Fibroblast of skin of left quadriceps (primary cell): ENCODE data around the gene RDH5.
"Not testable (repeated sequence)": the region's sequence is repeated elsewhere in the genome, so short reads cannot be mapped to it uniquely, and the experiment has no call there.

Experiments
- DNase-seq, 2 experiments: peaks; one replicate each; pipeline ENCODE4 v3.0.0-alpha.2; 2013; ENCODE audit warnings: low read depth in 2 of 2

The RDH5 gene

DNA sequence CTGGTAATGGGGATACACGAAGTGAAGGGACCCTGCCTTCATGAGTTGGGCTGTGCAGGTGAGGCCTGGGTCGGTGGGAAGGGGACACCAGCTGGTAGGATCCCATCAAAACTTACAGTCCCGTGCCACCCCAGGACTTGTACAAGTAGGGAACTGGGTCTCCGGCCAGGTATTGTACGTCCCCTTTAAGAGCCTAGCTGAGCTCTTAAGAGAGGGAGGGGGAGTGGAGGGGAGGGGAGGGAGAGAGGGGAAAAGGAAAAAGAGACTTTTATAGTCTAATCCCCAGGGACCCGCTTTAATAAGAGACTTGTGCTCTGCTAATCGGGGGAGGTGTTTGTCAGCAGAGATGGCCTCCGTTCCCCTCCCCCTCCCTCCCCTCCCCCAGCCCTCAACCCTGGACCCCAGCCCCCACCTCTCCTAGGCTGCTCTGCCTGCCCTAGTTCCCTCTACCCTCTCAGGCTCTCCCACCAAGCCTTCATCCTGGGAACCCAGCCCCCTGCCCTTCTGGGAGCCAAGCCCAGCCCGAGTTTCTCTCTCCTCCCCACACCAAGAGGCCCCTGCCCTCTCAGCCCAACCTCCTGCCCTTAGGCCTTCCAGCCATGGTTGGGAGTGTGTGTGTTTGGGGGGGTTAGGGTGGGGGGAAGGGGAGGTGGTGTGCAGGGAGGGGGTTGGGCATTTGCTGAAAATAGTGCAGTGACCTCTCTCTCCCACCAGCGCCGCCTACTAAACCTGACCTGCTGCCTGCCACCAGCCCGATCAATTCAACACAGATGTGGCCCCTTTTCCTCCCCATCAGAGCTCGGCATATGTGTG, 25.4 kb downstream of the RDH5 start:
- peak; percentile 48 to 49 for DNase-seq

DNA sequence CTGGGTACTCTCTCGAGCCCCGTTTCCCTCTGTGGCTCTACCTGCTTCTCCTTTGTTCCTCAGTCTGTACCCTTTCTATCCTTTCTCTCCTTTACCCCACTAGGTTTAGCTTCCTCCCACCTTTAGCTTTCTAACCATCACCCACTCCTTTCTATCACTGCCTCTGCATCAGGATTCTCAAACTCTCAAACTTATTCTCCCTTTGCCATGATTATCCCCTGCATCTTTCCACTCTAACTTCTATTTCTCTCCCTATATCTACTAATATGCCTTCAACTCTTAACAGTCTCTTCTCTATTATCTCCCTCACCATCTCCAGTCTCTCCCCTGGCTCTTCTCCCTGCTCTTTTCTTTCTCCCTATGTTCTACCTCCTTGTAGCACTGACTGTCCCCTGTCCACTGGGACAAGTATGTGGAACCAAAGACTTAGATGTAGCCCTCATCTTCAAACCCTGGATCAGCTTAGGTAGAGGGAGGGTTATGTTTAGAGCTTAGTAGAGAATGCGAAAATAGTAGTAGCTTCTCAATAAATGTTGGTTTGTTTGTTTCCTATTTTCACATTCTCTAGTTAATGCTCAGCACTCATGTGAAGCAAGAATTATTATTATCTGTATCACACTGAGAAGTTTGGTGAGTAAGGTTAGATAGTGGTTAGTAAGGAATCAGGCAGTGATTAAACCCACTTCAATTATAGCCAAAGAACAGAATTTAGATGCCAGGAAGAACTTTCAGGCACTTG, 26.1 kb downstream of the RDH5 start:
- no peak for DNase-seq

DNA sequence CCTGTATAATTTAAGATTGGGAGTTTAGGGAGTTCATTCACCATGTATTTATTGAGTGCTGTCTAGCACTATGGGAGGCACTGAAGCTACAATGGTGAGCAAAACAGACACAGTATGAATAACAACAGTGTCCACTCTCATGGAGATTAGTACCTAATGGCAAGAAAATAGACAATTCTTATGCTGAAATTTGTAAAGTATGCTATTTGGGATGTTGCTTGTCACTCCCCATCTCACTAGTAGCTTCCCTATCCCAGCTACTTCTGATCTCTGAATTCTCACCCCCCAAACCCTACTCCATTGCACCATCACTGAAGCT, 26.7 kb downstream of the RDH5 start:
- DNase-seq: no peak

DNA sequence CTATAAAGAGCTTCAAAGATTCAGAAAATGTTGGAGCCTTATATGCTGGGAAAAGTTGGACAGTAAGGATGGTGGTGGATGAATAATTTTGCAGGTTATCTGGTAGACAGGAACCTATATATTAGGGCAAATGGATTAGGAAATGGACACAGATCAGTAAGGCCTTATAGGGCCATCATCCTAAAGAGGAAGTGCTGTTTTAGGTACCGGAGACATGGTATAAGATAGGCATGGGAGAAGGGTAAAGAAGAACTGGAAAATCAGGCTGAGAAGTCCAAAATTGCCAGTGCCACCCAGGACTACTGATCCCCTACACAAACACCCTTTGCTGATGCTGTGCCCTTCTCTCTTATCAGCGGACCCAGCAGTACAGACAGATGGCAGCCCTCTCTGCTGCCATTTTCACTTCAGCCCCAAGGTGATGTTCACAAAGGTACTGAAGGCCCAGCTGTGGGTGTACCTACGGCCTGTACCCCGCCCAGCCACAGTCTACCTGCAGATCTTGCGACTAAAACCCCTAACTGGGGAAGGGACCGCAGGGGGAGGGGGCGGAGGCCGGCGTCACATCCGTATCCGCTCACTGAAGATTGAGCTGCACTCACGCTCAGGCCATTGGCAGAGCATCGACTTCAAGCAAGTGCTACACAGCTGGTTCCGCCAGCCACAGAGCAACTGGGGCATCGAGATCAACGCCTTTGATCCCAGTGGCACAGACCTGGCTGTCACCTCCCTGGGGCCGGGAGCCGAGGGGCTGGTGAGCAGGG, 28.2 kb downstream of the RDH5 start:
- no peak for DNase-seq

DNA sequence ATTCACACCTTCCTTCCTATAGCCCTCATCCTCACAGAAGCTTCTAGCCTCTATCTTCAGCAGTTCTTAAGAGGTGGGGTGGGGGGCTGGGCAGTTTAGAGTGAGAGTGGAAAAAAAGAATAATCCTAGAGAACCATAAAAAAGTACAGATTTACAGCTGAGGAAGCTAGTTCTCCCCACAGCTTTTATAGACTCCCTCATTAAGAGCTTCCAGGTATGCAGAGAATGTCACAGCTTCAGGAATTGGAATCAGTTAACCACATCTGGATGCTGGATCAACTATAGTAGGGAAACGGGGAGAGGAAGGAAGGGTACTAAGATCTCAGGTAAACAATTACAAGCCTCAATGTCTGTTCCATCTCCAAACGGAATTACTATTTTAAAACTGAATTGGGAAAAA, 35.1 kb downstream of the RDH5 start:
- no peak for DNase-seq

DNA sequence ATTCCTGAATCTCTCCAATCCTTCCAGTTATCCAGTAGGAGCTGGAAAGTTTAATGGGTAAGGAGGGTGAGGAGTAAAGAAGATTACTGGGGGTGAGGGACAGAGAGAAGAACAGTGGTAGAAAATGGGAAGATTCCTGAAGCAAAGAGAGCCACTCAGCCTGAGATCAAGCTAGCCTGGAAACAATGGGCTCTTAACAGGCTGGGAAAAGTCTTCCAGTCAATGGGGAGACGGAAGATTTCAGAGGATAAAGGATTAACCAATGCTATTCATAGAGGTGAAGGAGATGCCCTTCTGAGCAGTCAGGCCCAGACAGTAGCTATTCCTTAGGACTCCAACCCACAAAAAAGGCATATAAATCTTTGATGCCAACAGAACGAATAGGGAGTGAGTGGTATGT, 37.5 kb downstream of the RDH5 start:
- no peak for DNase-seq

DNA sequence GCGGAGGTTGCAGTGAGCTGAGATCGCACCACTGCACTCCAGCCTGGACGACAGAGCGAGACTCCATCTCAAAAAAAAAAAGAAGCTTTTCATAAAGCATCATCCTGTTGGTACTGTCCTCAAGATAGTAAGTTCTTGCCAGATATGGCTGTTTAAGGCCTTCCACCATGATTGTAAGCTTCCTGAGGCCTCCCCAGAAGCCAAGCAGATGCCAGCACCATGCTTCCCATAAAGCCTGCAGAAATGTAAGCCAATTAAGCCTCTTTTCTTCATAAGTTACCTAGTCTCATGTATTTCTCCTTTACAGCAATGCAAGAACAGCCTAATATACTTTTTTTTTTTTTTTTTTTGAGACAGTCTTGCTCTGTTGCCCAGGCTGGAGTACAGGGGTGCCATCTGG, 38.4 kb downstream of the RDH5 start:
- not testable (repeated sequence) for DNase-seq

DNA sequence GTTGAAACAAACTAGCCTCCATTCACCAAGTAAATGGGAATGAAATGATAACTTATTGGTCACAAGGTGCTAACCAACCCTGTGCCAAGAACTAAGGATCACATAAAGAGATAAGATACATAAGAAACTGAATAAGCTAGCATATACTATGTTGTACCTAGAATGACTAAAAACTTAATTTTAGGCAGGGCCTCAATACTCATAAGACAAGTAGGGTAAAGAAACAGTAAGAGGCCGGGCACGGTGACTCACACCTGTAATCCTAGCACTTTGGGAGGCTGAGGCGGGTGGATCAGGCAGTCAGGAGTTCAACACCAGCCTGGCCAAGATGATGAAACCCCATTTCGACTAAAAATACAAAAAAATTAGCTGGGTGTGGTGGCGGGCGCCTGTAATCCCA, 40.5 kb downstream of the RDH5 start:
- DNase-seq: no peak

DNA sequence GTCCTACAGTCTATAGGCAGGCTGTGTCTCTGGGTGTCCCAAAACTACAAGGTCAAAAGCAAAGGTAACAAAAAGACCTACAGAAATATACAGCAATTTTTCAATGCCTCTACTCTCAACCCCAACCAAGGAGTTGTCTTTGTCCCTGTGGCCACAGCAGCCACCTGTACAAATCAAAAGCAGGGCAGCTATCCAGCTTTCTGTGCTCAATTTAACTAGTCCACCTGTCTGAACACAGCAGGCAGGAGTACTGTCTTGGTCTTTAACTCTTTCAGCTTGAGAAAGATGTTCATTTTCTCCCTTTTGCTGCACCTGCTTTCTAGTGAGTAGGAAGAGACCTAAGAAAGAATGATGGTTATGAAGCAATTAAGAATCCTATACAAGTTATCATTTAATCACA, 42.5 kb downstream of the RDH5 start:
- DNase-seq: no peak

DNA sequence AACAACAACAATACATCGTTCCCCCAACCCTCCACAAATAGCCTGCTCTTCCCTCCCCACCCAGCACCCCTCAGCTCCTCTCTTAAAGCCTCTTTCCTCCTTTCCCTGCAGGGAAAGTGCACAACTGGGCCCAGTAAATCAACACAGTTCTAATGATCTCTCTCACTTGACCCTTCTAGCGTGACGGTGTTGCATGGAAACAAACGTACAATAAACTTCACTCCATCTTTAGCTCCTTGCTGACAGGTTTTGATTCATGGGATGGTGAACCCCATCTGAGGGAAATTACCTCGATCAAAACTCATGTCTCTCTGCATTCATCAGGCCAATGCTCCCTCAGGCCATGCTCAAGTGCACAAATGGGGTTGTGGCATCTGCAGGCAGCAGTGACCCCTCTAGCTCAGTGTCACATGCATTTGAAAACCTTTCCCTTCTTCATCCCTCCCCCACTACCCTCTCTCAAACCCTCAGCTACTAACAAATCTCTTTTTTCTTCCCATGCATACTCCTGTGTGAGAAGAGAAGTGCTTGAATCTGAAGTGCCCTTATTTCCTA, 45.6 kb downstream of the RDH5 start:
- no peak for DNase-seq

DNA sequence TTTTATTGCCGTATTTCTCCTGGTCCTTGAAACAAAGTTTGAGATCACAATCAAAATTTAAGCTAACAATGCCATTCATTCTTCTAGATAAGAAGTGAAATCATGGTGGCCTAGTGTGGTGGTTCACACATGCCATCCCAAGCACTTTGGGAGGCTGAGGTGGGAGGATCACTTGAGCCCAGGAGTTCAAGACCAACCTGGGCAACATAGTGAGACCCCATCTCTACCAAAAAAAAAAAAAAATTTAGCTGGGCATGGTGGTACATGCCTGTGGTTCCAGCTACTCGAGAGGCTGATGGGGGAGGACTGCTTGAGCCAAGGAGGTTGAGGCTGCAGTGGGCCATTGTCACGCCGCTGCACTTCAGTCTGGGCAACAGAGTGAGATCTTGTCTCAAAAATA, 47.0 kb downstream of the RDH5 start:
- no peak for DNase-seq

DNA sequence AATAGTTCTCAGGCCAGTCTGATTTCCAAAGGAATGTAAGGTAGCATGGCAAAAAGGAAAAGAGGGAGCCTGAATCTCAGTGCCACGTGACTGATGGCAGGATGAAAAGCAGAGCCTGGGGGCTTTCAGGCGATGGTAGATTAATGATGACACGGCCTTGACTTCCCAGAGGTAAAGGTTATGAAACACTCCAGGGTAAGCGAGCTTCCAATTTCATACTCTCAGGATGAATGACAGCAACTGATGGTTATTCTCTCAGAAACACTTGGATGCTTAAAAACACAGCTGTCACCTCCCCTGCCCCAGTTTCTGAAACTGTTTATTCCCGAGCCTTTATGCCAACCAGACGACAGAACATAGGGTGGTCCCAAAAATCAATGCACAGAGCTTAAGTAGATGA, 51.5 kb downstream of the RDH5 start:
- no peak for DNase-seq
